H1 (cell line): ENCODE data around the gene IL20RB. TPM values are rescaled to one million over a fixed set of nuclear protein-coding genes. Genes with fewer than 3 reads are reported as not detected.

Experiments used
- CTCF ChIA-PET: fragments of 300-600 bp; sonication (Branson Sonifier 250); formaldehyde crosslinking; loops from one replicate; lab custom pipeline; 2021; ENCODE audit not compliant: partially characterized antibody; lab: Charles Lee
- POLR2A ChIA-PET: fragments of 300-600 bp; sonication (Branson Sonifier 250); formaldehyde crosslinking; loops from one replicate; lab custom pipeline; 2021; ENCODE audit warnings: inconsistent platforms; ENCODE audit not compliant: partially characterized antibody; lab: Charles Lee
- DNase-seq, 2 experiments: peaks; one replicate each; pipeline versions ENCODE4 v3.0.0 to v3.0.0-alpha.2; 2010 to 2022; ENCODE audit warnings: low spot score in 2 of 2, low read depth in 1 of 2, mixed read lengths in 1 of 2
- FAIRE-seq: peaks from 2 replicates; lab custom pipeline; 2011; peaks lifted over from hg19 to GRCh38; lab: Jason Lieb, UNC
- H2AFZ ChIP-seq: 2 replicates; pipeline ENCODE4 v1.8.1; 2012; ENCODE audit warnings: low read length, inconsistent platforms
- H2AK5ac ChIP-seq: 2 replicates; pipeline ENCODE4 v1.6.1; 2013; ENCODE audit warnings: low read depth, low read length
- H2BK120ac ChIP-seq: replicated peaks from 2 replicates; pipeline ENCODE3; 2013; ENCODE audit warnings: low read depth, low read length, inconsistent platforms
- H2BK12ac ChIP-seq: 2 replicates; pipeline ENCODE4 v1.6.1; 2013; ENCODE audit warnings: low read depth, low read length
- H2BK15ac ChIP-seq: 2 replicates; pipeline ENCODE4 v1.6.1; 2013; ENCODE audit warnings: low read length
- H2BK20ac ChIP-seq: 2 replicates; pipeline ENCODE4 v1.6.1; 2013; ENCODE audit warnings: low read length
- H2BK5ac ChIP-seq: 2 replicates; pipeline ENCODE4 v1.6.1; 2013; ENCODE audit warnings: low read depth, low read length
- H3K14ac ChIP-seq: 2 replicates; pipeline ENCODE4 v1.6.1; 2013; ENCODE audit warnings: inconsistent platforms; ENCODE audit not compliant: insufficient read length
- H3K18ac ChIP-seq: 2 replicates; pipeline ENCODE4 v1.6.1; 2013; ENCODE audit warnings: low read length; ENCODE audit errors: extremely low read depth
- H3K23ac ChIP-seq: 2 replicates; pipeline ENCODE4 v1.6.1; 2013; ENCODE audit warnings: inconsistent platforms; ENCODE audit not compliant: insufficient read length
- H3K23me2 ChIP-seq: 2 replicates; pipeline ENCODE4 v1.6.1; 2013; ENCODE audit warnings: low read depth, low read length
- H3K27ac ChIP-seq: 2 replicates; pipeline ENCODE4 v1.6.1; 2011; ENCODE audit warnings: low read depth, low read length, inconsistent platforms
- H3K27me3 ChIP-seq, 4 experiments: replicated peaks in 1 of 4; 1 replicate in 1 of 4; 2 replicates in 3 of 4; pipeline versions ENCODE4 v1.6.1 to v1.8.1; 2011 to 2013; ENCODE audit warnings: low read length in 3 of 4, mild to moderate bottlenecking in 3 of 4, inconsistent platforms in 2 of 4, mixed read lengths in 2 of 4, moderate library complexity in 1 of 4; ENCODE audit not compliant: control insufficient read depth in 3 of 4, insufficient read depth in 3 of 4; ENCODE audit errors: extremely low read depth in 1 of 4
- H3K36me3 ChIP-seq, 4 experiments: 2 replicates each; pipeline versions ENCODE4 v1.6.1 to v1.8.1; 2011 to 2013; ENCODE audit warnings: mild to moderate bottlenecking in 4 of 4, low read length in 3 of 4, moderate library complexity in 2 of 4, control low read depth in 1 of 4, inconsistent platforms in 1 of 4; ENCODE audit not compliant: insufficient read depth in 4 of 4, control insufficient read depth in 2 of 4
- H3K4ac ChIP-seq: replicated peaks from 2 replicates; pipeline ENCODE3; 2013; ENCODE audit warnings: low read length, low read depth, mixed read lengths, inconsistent platforms; ENCODE audit not compliant: insufficient read length
- H3K4me1 ChIP-seq, 4 experiments: replicated peaks in 1 of 4; 1 replicate in 1 of 4; 2 replicates in 3 of 4; pipeline versions ENCODE4 v1.6.1 to v1.8.1; 2011 to 2013; ENCODE audit warnings: low read length in 3 of 4, inconsistent platforms in 2 of 4, mixed read lengths in 1 of 4; ENCODE audit not compliant: insufficient read depth in 4 of 4, control insufficient read depth in 3 of 4
- H3K4me2 ChIP-seq, 2 experiments: 2 replicates each; pipeline versions ENCODE4 v1.6.1 to v1.8.1; 2011 to 2013; ENCODE audit warnings: low read depth in 2 of 2, low read length in 2 of 2, control low read depth in 1 of 2, inconsistent platforms in 1 of 2, mild to moderate bottlenecking in 1 of 2; ENCODE audit not compliant: insufficient read depth in 1 of 2
- H3K4me3 ChIP-seq, 4 experiments: fragments of 200-600, 300-600 bp in 1 of 4; sonication (generic), shearing (Covaris generic), sonication (Bioruptor Twin) in 1 of 4; 2 replicates each; pipeline versions ENCODE4 v1.5.1 to v1.8.1; 2011 to 2016; ENCODE audit warnings: low read length in 4 of 4, low read depth in 3 of 4, control low read depth in 2 of 4, inconsistent platforms in 2 of 4, mild to moderate bottlenecking in 2 of 4, mixed read lengths in 1 of 4, moderate library complexity in 1 of 4; ENCODE audit not compliant: insufficient read depth in 2 of 4; ENCODE audit errors: extremely low read depth in 1 of 4
- H3K56ac ChIP-seq: replicated peaks from 2 replicates; pipeline ENCODE3; 2013; ENCODE audit warnings: low read depth, mild to moderate bottlenecking, mixed read lengths, low read length, inconsistent platforms; ENCODE audit not compliant: insufficient read length
- H3K79me1 ChIP-seq: 2 replicates; pipeline ENCODE4 v1.6.1; 2013; ENCODE audit warnings: low read depth, low read length, control low read depth
- H3K79me2 ChIP-seq, 2 experiments: 2 replicates each; pipeline versions ENCODE4 v1.6.1 to v1.8.1; 2012 to 2013; ENCODE audit warnings: low read length in 2 of 2, mild to moderate bottlenecking in 2 of 2, inconsistent platforms in 1 of 2; ENCODE audit not compliant: insufficient read depth in 2 of 2, control insufficient read depth in 1 of 2
- H3K9ac ChIP-seq, 4 experiments: replicated peaks in 1 of 4; 1 replicate in 1 of 4; 2 replicates in 3 of 4; pipeline versions ENCODE4 v1.6.1 to v1.8.1; 2011 to 2013; ENCODE audit warnings: low read depth in 3 of 4, low read length in 3 of 4, control low read depth in 2 of 4, mild to moderate bottlenecking in 2 of 4, moderate library complexity in 2 of 4, inconsistent platforms in 1 of 4; ENCODE audit errors: extremely low read depth in 1 of 4
- H3K9me3 ChIP-seq, 2 experiments: 2 replicates each; pipeline versions ENCODE4 v1.6.1 to v1.8.1; 2012 to 2013; ENCODE audit warnings: mild to moderate bottlenecking in 2 of 2, moderate library complexity in 2 of 2, control low read depth in 1 of 2, inconsistent platforms in 1 of 2, low read depth in 1 of 2, low read length in 1 of 2, mixed read lengths in 1 of 2; ENCODE audit not compliant: insufficient read depth in 2 of 2
- H4K20me1 ChIP-seq, 2 experiments: replicated peaks in 1 of 2; 2 replicates each; pipeline versions ENCODE3 to v1.8.1; 2011 to 2013; ENCODE audit warnings: inconsistent platforms in 2 of 2, low read length in 2 of 2, mild to moderate bottlenecking in 1 of 2; ENCODE audit not compliant: insufficient read depth in 2 of 2, control insufficient read depth in 1 of 2
- H4K5ac ChIP-seq: 2 replicates; pipeline ENCODE4 v1.6.1; 2013; ENCODE audit warnings: low read length, low read depth, mixed read lengths, inconsistent platforms; ENCODE audit not compliant: insufficient read length
- H4K8ac ChIP-seq: 2 replicates; pipeline ENCODE4 v1.8.0; 2013; ENCODE audit warnings: mild to moderate bottlenecking, moderate library complexity, low read length, inconsistent platforms; ENCODE audit not compliant: insufficient read depth; ENCODE audit errors: extremely low read depth
- H4K91ac ChIP-seq: replicated peaks from 2 replicates; pipeline ENCODE3; 2013; ENCODE audit warnings: low read length, mixed read lengths, inconsistent platforms; ENCODE audit not compliant: insufficient read length
- BCL11A ChIP-seq, 2 experiments: IDR thresholded peaks; one replicate each; pipeline ENCODE4 v1.6.1; 2011; ENCODE audit warnings: low read depth in 2 of 2, low read length in 2 of 2, mild to moderate bottlenecking in 2 of 2
- KDM1A ChIP-seq: fragments of 200-600, 300-600 bp; sonication (generic); IDR thresholded peaks from 2 replicates; pipeline ENCODE4 v1.7.1; 2016; ENCODE audit warnings: mild to moderate bottlenecking, low read length, borderline replicate concordance
- KDM5A ChIP-seq: fragments of 200-600 bp; IDR thresholded peaks from 2 replicates; pipeline ENCODE4 v1.7.1; 2012; ENCODE audit warnings: mild to moderate bottlenecking, low read length, inconsistent platforms, mixed read lengths
- POLR2AphosphoS5 ChIP-seq: IDR thresholded peaks from 2 replicates; pipeline ENCODE4 v1.6.1; 2011; ENCODE audit warnings: low read depth, low read length
- RAD21 ChIP-seq, 2 experiments: IDR thresholded peaks in 1 of 2; conservative IDR thresholded peaks in 1 of 2; 2 replicates each; pipeline ENCODE4 v1.6.1; 2011; ENCODE audit warnings: low read depth in 2 of 2, low read length in 2 of 2, improper control_type of control experiment in 1 of 2, inconsistent platforms in 1 of 2, mild to moderate bottlenecking in 1 of 2, moderate library complexity in 1 of 2
- WGBS, 2 experiments: shearing (Covaris generic) in 1 of 2; methylation state at CpG; one replicate each; pipeline versions ENCODE4 v1.1.6 to v1.1.7; 2013 to 2015; ENCODE audit warnings: low lambda C conversion rate in 2 of 2, mixed read lengths in 2 of 2, inconsistent platforms in 1 of 2, low coverage in 1 of 2, missing lambda C conversion rate in 1 of 2; ENCODE audit not compliant: insufficient replicate concordance in 2 of 2, insufficient coverage in 1 of 2, insufficient read length in 1 of 2; ENCODE audit errors: extremely low coverage in 1 of 2, missing lambda C conversion rate in 1 of 2; 5-methylcytosine and 5-hydroxymethylcytosine counted together
- polyA plus RNA-seq, 7 experiments: library from polyadenylated mRNA; depleted of rRNA in 3 of 7; stranded (reverse) in 5 of 7; unstranded in 2 of 7; fragments of >200 nt in 5 of 7; fragments of 200-250 nt in 2 of 7; gene quantifications; 1 replicate in 5 of 7; 2 replicates in 1 of 7; 4 replicates in 1 of 7; pipeline versions ENCODE4 v1.2.1 to v1.2.3, GENCODE V29; 2011 to 2013; ENCODE audit warnings: missing spikeins in 2 of 7, mixed read lengths in 2 of 7
- total RNA-seq: library from RNA; stranded (reverse); fragmentation: NEBNext Ultra II Directional; extraction: Animal tissue kit (Norgen Biotek cat#: 25700); gene quantifications from 2 replicates; pipeline ENCODE4 v1.2.1, GENCODE V29; 2021
- TF ChIP-seq, protein P1 (sequence below): IDR thresholded peaks from 2 replicates; pipeline ENCODE4 v1.6.1; 2011; ENCODE audit warnings: low read depth, mild to moderate bottlenecking, low read length; ENCODE audit not compliant: insufficient read depth

IL20RB gene
- total and polyA plus RNA-seq, 2 of the 8 experiments (the other 6 are each of a cell fraction or from before 2014, with no cell fraction given) = 1.6 to 1.8 TPM

DNA sequence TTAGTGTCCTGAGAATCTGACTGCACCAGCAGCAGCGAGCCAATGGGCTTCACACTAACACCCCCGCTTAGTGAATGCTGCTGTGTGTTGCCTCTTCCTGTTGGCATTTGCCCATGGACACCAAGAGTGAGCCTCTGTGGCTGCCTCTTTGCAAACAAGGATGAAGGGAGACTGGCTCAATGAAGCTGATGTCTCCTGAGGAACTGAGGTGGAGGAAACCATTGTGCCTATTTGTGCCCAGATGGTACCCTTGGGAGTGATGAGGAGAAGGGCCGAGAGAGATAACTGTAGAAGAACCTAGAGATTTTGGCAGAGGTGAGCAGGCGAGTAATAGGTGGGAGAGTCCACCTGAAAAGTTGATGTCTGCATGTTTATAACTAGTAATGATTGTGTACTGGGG is 51.2 kb downstream of the IL20RB start:
- no peak overlapping the region for H3K9ac ChIP-seq
- no peak overlapping the region for H4K91ac ChIP-seq
- no peaks in the 10 kb centered on the region for H3K23me2 ChIP-seq
- CTCF ChIA-PET = no interaction called here
- no peak for FAIRE-seq
- H3K23ac ChIP-seq = no peak overlapping the region
- H3K4me3 ChIP-seq = no peak overlapping the region
- H4K20me1 ChIP-seq = no peaks in the 10 kb centered on the region
- H3K36me3 ChIP-seq = no peaks in the 10 kb centered on the region
- H2BK5ac ChIP-seq = no peak overlapping the region
- no peak overlapping the region for H2BK20ac ChIP-seq
- H3K56ac ChIP-seq = no peak overlapping the region
- H3K27me3 ChIP-seq = no peaks in the 10 kb centered on the region
- H3K18ac ChIP-seq = no peak overlapping the region
- no peak overlapping the region for H4K5ac ChIP-seq
- H2BK12ac ChIP-seq = no peak overlapping the region
- no peak overlapping the region for H2AK5ac ChIP-seq
- no peak for DNase-seq
- POLR2A ChIA-PET = no interaction called here
- no peaks in the 10 kb centered on the region for H3K79me1 ChIP-seq
- no peak overlapping the region for H2BK120ac ChIP-seq
- H3K4ac ChIP-seq = no peak overlapping the region
- H2AFZ ChIP-seq = no peak overlapping the region
- no peaks in the 10 kb centered on the region for H3K79me2 ChIP-seq
- TF ChIP-seq POLR2AphosphoS5 = no peak
- TF ChIP-seq KDM5A = no peak
- TF ChIP-seq BCL11A (IDR thresholded peaks at IDR 0.05; ENCODE audit: low read depth in 2 of 2, low read length in 2 of 2) = no peak
- TF ChIP-seq KDM1A = no peak
- TF ChIP-seq, protein P1, sequence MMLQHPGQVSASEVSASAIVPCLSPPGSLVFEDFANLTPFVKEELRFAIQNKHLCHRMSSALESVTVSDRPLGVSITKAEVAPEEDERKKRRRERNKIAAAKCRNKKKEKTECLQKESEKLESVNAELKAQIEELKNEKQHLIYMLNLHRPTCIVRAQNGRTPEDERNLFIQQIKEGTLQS = no peak
- no peak for TF ChIP-seq RAD21 (IDR thresholded peaks at IDR 0.05 in 1 of 2, conservative IDR thresholded peaks at IDR 0.05 in 1 of 2; ENCODE audit: low read depth in 2 of 2, low read length in 2 of 2)
- no peak overlapping the region for H3K27ac ChIP-seq
- no peak overlapping the region for H2BK15ac ChIP-seq
- no peak overlapping the region for H4K8ac ChIP-seq
- no peaks in the 10 kb centered on the region for H3K4me1 ChIP-seq
- no peak overlapping the region for H3K4me2 ChIP-seq
- no peaks in the 10 kb centered on the region for H3K9me3 ChIP-seq
- H3K14ac ChIP-seq = no peak overlapping the region
- WGBS, 2 experiments = 99% methylated on average over 4 of the region's 4 CpGs; no CpG with 5 or more reads in 1 of the 2 experiments
